HL-60/S4 (cell line): ENCODE data around the gene CLCN7.

ENCODE experiments used
- in situ Hi-C: fragments of 300-500 bp; cut with MboI; formaldehyde crosslinking; loops from 2 replicates; pipeline ENCODE4 v1.14.3; 2022; ENCODE audit warnings: low sequenced_read_pairs

Gene CLCN7

GRCh38 chr16:1502092-1503004, 27.5 kb upstream of the CLCN7 start:
- in situ Hi-C loops: no loop called here

GRCh38 chr16:1501630-1502029, 26.8 kb upstream of the CLCN7 start:
- in situ Hi-C loops: no loop called here

DNA sequence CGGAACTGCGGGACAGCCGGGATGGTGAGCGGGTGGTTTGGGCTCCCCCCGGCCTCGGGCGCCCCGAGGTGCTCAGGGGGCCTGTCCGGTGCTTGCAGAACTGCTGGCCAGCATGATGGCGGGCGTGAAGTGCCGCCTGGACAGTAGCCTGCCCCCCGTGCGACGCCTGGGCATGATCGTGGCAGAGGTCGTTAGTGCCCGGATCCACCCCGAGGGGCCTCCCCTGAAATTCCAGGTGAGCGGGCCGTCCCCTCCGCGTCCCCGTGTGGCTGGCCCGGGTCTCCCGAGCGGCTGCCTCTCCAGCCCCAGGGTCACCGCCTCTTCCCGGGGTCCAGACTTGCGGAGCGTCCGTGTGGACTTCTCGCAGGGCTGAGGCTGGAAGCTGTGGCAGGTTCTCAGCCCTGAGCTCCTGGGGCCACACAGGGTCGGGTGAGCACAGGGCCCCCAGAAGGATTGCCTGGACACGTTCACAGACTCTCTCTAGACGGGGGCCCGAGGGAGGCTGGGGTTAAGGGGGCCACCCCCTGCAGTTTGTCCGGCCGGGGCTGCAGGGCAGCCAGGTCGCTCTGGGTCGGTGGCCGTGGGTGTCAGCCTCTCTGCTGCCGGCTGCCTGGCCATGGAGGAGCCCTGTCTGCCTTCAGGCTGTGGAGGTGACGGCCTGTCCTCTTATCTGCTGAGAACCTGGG, 25.8 kb upstream of the CLCN7 start:
- in situ Hi-C loops: no loop called here

DNA sequence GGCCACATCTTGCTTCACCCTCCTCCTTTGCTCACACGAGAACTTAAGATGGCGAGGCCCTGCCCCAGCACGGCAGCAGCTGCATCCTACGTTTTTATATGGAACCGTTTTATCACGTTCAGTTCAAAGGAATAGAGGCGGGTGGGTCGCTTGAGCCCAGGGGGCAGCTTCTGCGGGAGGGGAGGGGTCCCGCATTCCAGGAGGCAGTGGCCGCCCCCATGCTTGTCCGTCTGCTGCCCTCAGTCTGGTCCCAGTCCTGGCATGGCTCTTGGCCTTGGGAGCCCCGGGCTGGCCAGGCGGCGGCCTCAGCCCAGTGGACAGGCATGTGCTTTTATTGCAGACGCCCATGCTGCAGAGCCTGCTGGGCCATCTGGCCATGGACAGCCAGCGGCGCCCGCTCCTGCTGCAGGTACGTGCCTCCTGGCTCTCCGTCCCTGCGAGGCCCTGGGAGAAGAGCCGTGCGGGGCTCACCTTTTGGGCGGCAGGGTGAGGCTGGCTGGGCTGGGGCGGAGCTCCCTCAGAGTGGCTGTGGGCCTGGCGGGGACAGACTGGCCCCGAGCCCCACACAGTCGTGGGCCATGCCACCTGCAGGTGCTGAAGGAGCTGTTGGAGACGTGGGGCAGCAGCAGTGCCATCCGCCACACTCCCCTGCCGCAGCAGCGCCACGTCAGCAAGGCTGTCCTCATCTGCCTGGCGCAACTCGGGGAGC, 25.1 kb upstream of the CLCN7 start:
- in situ Hi-C loops: no loop called here

DNA sequence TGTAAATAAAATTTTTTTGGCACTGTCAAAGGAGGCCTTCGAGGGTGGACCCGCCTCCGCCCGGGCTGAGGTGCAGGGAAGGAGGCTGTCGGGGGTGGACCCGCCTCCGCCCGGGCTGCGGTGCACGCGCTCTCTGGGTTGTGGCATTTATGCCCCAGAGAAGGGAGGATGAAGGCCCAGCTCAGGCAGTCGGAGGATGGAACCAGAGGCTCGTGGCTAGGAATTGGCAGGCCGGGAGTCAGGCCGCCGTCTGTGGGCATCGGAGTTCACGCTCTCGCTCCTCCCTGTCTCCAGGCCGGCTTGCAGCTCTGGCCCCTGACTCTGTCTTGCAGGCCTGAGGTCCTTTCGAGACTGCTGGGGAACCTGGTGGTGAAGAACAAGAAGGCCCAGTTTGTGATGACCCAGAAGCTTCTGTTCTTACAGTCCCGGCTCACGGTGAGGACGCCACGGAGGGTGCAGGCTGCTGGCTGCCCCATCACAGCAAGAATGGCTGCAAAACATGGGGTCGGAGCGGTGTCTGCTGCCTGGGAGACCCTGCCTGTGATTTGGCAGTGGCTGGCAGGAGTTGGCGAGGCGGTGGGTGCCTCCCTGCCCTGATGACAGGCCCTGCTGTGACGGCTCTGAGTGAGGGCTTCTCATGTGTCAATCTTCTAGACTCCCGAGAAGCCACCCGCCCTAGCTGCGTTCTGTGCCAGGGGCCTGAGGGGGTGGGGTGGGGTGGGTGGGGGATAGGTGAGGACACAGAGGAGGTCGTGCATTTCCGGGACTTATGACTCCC, 24.3 kb upstream of the CLCN7 start:
- in situ Hi-C loops: no loop called here

DNA sequence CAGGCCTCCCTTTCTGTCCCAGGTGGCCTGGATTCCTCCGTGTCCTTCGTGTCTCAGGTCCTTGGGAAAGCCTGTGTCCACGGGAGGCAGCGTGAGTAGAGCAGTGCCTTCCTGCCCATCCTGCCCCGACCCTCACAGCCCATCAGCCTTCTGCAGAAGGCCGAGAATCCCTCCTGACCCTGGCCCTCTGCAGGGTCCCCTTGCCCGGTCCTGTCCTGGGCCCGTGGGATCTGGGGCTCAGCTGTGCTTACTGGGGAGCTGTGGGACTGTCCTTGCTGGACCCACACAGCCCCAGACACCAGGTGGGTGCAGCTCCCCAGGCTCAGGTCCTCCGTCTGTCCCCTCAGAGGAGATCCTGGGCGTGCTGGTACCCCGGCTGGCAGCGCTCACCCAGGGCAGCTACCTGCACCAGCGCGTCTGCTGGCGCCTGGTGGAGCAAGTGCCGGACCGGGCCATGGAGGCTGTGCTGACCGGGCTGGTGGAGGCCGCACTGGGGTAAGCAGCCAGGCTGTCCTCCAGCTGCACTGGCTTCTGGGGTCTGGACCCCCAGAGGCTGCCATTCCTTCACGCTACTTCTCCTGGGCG, 22.3 kb upstream of the CLCN7 start:
- in situ Hi-C loops: no loop called here

- in situ Hi-C loops: no loop called here
Measured at GRCh38 chr16:1496464-1496863, 21.6 kb upstream of the CLCN7 start.

DNA sequence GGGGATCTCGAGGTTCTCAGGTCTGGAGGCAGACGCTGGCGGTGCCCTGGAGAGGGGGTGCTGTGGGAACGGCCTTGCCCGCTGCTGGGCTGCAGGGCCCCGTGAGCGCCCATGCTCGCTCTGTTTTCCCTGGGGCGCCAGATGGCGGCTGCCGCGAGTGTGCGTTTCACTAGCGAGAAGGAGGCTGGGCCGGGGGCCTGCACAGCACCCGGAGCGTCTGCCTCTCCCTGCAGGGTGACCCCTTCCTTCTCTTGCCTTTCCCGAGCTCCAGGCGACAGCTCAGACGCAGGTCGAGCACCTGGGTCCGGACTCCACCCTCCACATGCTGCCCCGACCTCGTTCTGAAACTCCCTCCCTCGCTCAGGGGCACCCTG, 21.0 kb upstream of the CLCN7 start:
- in situ Hi-C loops: no loop called here

- in situ Hi-C loops: no loop called here
Measured at GRCh38 chr16:1495211-1495888, 20.5 kb upstream of the CLCN7 start.

GRCh38 chr16:1494711-1495110, 19.9 kb upstream of the CLCN7 start:
- in situ Hi-C loops: no loop called here

GRCh38 chr16:1494129-1494640, 19.4 kb upstream of the CLCN7 start:
- in situ Hi-C loops: no loop called here

GRCh38 chr16:1493746-1494094, 18.9 kb upstream of the CLCN7 start:
- in situ Hi-C loops: no loop called here

GRCh38 chr16:1492923-1493745, 18.3 kb upstream of the CLCN7 start, which contains the start of gene TELO2:
Gene TELO2, plus strand, starts transcription at chr16:1493360. Its CDS starts 922 bp downstream, at chr16:1494282.
- in situ Hi-C loops: no loop called here

GRCh38 chr16:1492082-1492922, 17.5 kb upstream of the CLCN7 start:
- in situ Hi-C loops: no loop called here

DNA sequence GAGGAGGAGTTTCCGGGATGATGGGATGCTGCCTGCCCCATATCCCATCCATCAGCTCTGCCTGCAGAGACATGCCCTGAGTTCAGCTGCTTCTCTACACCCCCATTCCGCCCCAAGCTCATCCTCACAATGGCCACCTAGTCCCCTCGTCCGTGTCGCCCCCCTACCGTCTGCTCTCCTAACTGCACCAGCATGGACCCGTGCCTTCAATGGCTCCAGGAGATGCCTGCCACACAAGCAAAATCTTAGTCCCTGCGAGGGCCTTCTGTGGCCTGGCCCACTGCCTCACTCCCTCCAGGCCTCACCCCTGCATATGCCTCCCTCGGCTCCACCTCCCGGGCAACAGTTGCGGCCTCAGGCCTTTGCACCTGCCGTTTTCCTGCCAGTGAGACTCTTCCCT, 16.5 kb upstream of the CLCN7 start:
- in situ Hi-C loops: no loop called here

DNA sequence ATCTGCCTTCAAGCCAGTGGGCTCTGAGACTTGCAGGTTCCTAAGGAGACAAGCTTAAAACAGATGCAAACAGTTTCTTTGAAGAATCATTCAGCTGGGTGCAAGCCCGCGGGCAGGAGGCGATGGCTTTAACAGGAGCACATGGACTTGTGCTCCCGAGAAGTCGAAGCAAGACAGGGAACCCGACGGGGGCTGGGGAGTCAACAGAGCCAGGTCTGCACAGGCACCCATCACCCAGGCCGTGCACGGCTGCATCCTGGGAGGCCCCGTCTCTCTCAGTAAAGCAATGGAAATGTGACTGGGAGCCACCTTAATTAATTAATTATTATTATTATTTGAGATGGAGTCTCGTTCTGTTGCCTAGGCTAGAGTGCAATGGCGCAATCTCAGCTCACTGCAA, 14.2 kb upstream of the CLCN7 start:
- in situ Hi-C loops: no loop called here

DNA sequence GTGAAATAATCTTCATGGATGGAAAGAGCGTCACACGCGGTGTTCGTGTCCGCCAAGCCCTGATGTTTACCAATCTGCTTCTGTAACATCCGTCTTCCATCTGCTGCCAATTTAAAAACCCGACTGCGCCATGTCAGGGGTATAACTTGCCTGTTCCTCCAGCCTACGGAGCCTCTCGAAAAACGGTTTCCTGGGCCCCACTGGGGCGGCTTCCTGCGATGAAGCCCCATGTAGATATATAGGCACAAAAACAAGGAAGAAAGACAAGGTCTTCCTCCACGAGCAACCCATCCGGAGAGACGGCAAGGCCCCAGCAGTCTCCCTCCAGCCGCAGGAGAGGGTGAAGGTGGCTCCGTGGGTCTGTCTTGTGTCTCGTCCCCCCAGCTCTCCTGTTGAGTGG, 13.8 kb upstream of the CLCN7 start, which contains the start of gene PTX4:
Gene PTX4, minus strand, starts transcription at position 326 of the 400 bp plus-strand sequence. Its CDS starts 35 bp downstream, at position 291.
- in situ Hi-C loops: no loop called here

DNA sequence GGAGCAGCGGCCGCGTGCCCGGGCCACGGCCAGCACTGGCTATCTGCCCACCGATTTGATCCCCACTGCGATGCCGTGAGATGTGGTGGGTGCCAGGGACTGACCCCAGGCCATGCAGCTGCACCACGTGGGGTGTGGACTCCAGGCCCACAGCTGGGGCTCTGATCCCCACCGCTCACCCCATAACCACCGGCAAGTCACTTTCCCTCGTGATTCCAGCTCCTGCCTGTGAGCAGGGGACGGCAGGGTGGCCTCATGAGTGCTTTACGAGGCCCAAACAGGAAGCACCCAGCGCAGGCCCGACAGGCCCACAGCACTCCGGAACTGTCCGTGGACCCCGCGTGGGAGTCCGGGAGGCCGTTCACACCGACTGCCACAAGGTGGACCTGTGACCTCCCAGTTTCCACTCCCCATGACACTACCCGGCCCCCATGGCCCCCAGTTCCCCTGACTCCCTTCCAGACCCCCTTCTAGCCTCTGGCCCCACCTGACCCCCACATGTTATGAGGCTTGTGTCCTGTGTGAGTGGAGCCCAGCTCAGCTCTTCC, 13.3 kb upstream of the CLCN7 start:
- in situ Hi-C loops: no loop called here
